NT2/D1 (cell line): ENCODE measurements around the gene PAPPA.

Source experiments
- SUZ12 ChIP-seq: IDR thresholded peaks from 2 replicates; pipeline ENCODE4 v1.6.1; 2011; ENCODE audit not compliant: insufficient read length, insufficient read depth; ENCODE audit errors: extremely low read depth
- YY1 ChIP-seq: IDR thresholded peaks from 2 replicates; pipeline ENCODE4 v1.6.1; 2011; ENCODE audit not compliant: insufficient read length, insufficient read depth
- ZNF274 ChIP-seq: IDR thresholded peaks from 2 replicates; pipeline ENCODE4 v1.6.1; 2011; ENCODE audit warnings: mild to moderate bottlenecking, low read depth, low read length

- TF ChIP-seq ZNF274 (no peak), YY1 (no peak), SUZ12 (no peak)
These were observed 50.8 kb downstream of the PAPPA start for GRCh38 chr9:116204252-116204882.
